IMR-90 (cell line): Measurements from ENCODE around the gene LGALS14. TPM values are rescaled to one million over a fixed set of nuclear protein-coding genes. Genes with fewer than 3 reads are reported as not detected.

Experiments used
- microRNA-seq, 2 experiments: library from miRNA; stranded (forward) in 1 of 2; unstranded in 1 of 2; fragments of 10-50 nt in 1 of 2; fragments of <30 nt in 1 of 2; gene quantifications in 1 of 2; microRNA quantifications in 1 of 2; one replicate each; pipeline versions ENCODE3 to v1.1.0; 2013 to 2020; ENCODE audit not compliant: insufficient read depth in 1 of 2, insufficient read length in 1 of 2, unreplicated experiment in 1 of 2
- polyA plus RNA-seq, 3 experiments: library from polyadenylated mRNA; depleted of rRNA; stranded (reverse); fragments of >200 nt; gene quantifications; 2 replicates each; pipeline ENCODE4 v1.2.3, GENCODE V29; 2012; ENCODE audit warnings: low replicate concordance in 1 of 3
- small RNA-seq, 5 experiments: library from RNA; depleted of rRNA; stranded (forward); fragments of <200 nt; gene quantifications; one replicate each; pipeline ENCODE3, GENCODE V24; 2012
- total RNA-seq: library from RNA; depleted of rRNA; stranded (reverse); fragments of >200 nt; gene quantifications from 2 replicates; pipeline ENCODE4 v1.2.3, GENCODE V29; 2012; rRNA removed

LGALS14 gene
- total and polyA plus RNA-seq, 2 of the 4 experiments (the other 2 are of a cell fraction) = not detected

Small RNA genes lying within 50 kb of the gene (microRNA-seq; reads per million reads assigned to microRNA genes)
- gene RPS29P27 (ENCODE audit: insufficient read depth, insufficient read length) = not detected

Small RNA genes lying within 50 kb of the gene (small RNA-seq; reads per million reads assigned to genes)
- gene RPS29P27 = 0 reads per million in 5 experiments

Other genes with a start within 250 kb of the LGALS14 start
- 52.0 and 53.3 TPM in 2 replicates for gene TIMM50, start 223.6 kb upstream of the LGALS14 start, total RNA-seq
- gene TIMM50, start 223.6 kb upstream of the LGALS14 start, polyA plus RNA-seq (2012; rRNA removed) = 76.8 and 89.9 TPM in 2 replicates
- gene DLL3, start 205.5 kb upstream of the LGALS14 start, total RNA-seq = 0.28 and 0.36 TPM in 2 replicates
- 1.3 and 1.9 TPM in 2 replicates for gene DLL3, start 205.5 kb upstream of the LGALS14 start, polyA plus RNA-seq (2012; rRNA removed)
- not detected in 2 replicates for gene SELENOV, start 189.3 kb upstream of the LGALS14 start, total RNA-seq
- not detected in 2 replicates for gene SELENOV, start 189.3 kb upstream of the LGALS14 start, polyA plus RNA-seq (2012; rRNA removed)
- 2.7 and 4.2 TPM in 2 replicates for gene EID2B, start 171.6 kb upstream of the LGALS14 start, total RNA-seq
- gene EID2B, start 171.6 kb upstream of the LGALS14 start, polyA plus RNA-seq (2012; rRNA removed) = 2.3 and 2.5 TPM in 2 replicates
- 5.7 and 6.9 TPM in 2 replicates for gene EID2, start 164.3 kb upstream of the LGALS14 start, total RNA-seq
- gene EID2, start 164.3 kb upstream of the LGALS14 start, polyA plus RNA-seq (2012; rRNA removed) = 9.8 and 10.4 TPM in 2 replicates
- gene LGALS13, start 102.0 kb upstream of the LGALS14 start, total RNA-seq = not detected in 2 replicates
- gene LGALS13, start 102.0 kb upstream of the LGALS14 start, polyA plus RNA-seq (2012; rRNA removed) = not detected in 2 replicates
- not detected in 2 replicates for gene LGALS16, start 48.6 kb upstream of the LGALS14 start, total RNA-seq
- gene LGALS16, start 48.6 kb upstream of the LGALS14 start, polyA plus RNA-seq (2012; rRNA removed) = not detected in 2 replicates
- gene CLC, start 33.5 kb downstream of the LGALS14 start, total RNA-seq = not detected in 2 replicates
- not detected in 2 replicates for gene CLC, start 33.5 kb downstream of the LGALS14 start, polyA plus RNA-seq (2012; rRNA removed)
- gene LEUTX, start 74.4 kb downstream of the LGALS14 start, total RNA-seq = not detected in 2 replicates
- not detected in 2 replicates for gene LEUTX, start 74.4 kb downstream of the LGALS14 start, polyA plus RNA-seq (2012; rRNA removed)
- 2.7 and 3.6 TPM in 2 replicates for gene DYRK1B, start 129.7 kb downstream of the LGALS14 start, total RNA-seq
- gene DYRK1B, start 129.7 kb downstream of the LGALS14 start, polyA plus RNA-seq (2012; rRNA removed) = 10.2 and 11.4 TPM in 2 replicates
- gene FBL, start 141.9 kb downstream of the LGALS14 start, total RNA-seq = 211 and 259 TPM in 2 replicates
- gene FBL, start 141.9 kb downstream of the LGALS14 start, polyA plus RNA-seq (2012; rRNA removed) = 405 and 446 TPM in 2 replicates
- gene FCGBP, start 230.2 kb downstream of the LGALS14 start, total RNA-seq = under 0.01 TPM in 1 of 2 replicates, not detected in the other
- gene FCGBP, start 230.2 kb downstream of the LGALS14 start, polyA plus RNA-seq (2012; rRNA removed) = 0.03 TPM in 2 replicates